AG20443 (cell line): ENCODE measurements around the gene EYS.

ENCODE experiments used
- DNase-seq: peaks from one replicate; pipeline ENCODE4 v3.0.0; 2012; ENCODE audit warnings: low spot score, mixed read lengths

The EYS gene

GRCh38 chr6:65221153-65221552 is 485.9 kb downstream of the EYS start:
- DNase-seq, result no peak

GRCh38 chr6:65202738-65203137 is 504.3 kb downstream of the EYS start:
- no peak for DNase-seq

- DNase-seq, result no peak
Observed at GRCh38 chr6:65199683-65200082, 507.3 kb downstream of the EYS start.

- no peak for DNase-seq
Observed at GRCh38 chr6:65199121-65199520, 507.9 kb downstream of the EYS start.

- no peak for DNase-seq
Observed at GRCh38 chr6:65191471-65191870, 515.6 kb downstream of the EYS start.

- no peak for DNase-seq
Observed at GRCh38 chr6:65189236-65189881, 517.7 kb downstream of the EYS start.

GRCh38 chr6:65186826-65187225 is 520.2 kb downstream of the EYS start:
- no peak for DNase-seq

- DNase-seq, result no peak
Observed at GRCh38 chr6:65182681-65183080, 524.3 kb downstream of the EYS start.

GRCh38 chr6:65170273-65170672 is 536.8 kb downstream of the EYS start:
- DNase-seq, result no peak

- DNase-seq, result no peak
Observed at GRCh38 chr6:65161661-65162060, 545.4 kb downstream of the EYS start.

- no peak for DNase-seq
Observed at GRCh38 chr6:65157025-65157424, 550.0 kb downstream of the EYS start.

GRCh38 chr6:65155083-65155482 is 551.9 kb downstream of the EYS start:
- DNase-seq, result no peak

- DNase-seq, result no peak
Observed at GRCh38 chr6:65149841-65150240, 557.2 kb downstream of the EYS start.

- no peak for DNase-seq
Observed at GRCh38 chr6:65148839-65149238, 558.2 kb downstream of the EYS start.

GRCh38 chr6:65135567-65135966 is 571.5 kb downstream of the EYS start:
- DNase-seq, result no peak

- DNase-seq, result no peak
Observed at GRCh38 chr6:65126667-65127066, 580.4 kb downstream of the EYS start.

- no peak for DNase-seq
Observed at GRCh38 chr6:65123521-65123920, 583.5 kb downstream of the EYS start.

- DNase-seq, result no peak
Observed at GRCh38 chr6:65117817-65118409, 589.1 kb downstream of the EYS start.

- no peak for DNase-seq
Observed at GRCh38 chr6:65116326-65116725, 590.7 kb downstream of the EYS start.

GRCh38 chr6:65113581-65113980 is 593.4 kb downstream of the EYS start:
- DNase-seq, result no peak

GRCh38 chr6:65112435-65112834 is 594.6 kb downstream of the EYS start:
- DNase-seq, result no peak

GRCh38 chr6:65110031-65110430 is 597.0 kb downstream of the EYS start:
- no peak for DNase-seq

GRCh38 chr6:65098349-65098748 is 608.7 kb downstream of the EYS start:
- DNase-seq, result no peak

- DNase-seq, result no peak
Observed at GRCh38 chr6:65091561-65091960, 615.5 kb downstream of the EYS start.
